Measurements from ENCODE around the gene HFM1. TPM values are rescaled to one million over a fixed set of nuclear protein-coding genes. Genes with fewer than 3 reads are reported as not detected.
A peak's percentile ranks its signal among the peaks of the same experiment; 100 is the strongest.

Gene HFM1
- total RNA-seq, 1 donor from 2014 or later = 7.1 TPM

DNA sequence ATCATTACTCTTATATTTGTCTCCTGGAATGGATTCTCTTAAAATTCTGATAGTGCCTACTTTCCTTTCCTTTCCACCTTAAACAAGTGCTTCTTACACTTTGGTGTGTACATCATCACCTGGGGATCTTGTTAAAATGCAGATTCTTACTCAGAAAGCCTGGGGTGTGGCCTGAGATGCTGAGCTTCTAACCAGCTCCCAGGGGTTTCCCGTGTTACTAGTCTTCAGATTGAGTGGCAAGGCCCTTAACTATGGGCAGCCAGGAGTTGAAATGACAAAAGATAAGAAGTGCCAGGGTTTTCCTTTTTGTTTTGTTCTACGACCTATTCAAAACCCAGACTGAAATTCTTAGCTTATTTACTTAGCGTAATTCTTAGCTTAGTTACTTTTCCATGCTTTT is 159.2 kb downstream of the HFM1 start:
- no peak for DNase-seq (ENCODE audit: extremely low spot score, unreplicated experiment)
- Mint-ChIP-seq H3K27me3 (no peaks in the 10 kb centered on the region), H3K9me3 (no peaks in the 10 kb centered on the region), H3K4me1 (ENCODE audit: unreplicated experiment) (peaks cover 20% of the 10 kb centered on the region), H3K36me3 (no peaks in the 10 kb centered on the region), H3K4me3 (no peak overlapping the region), H3K27ac (no peak overlapping the region)
- TF ChIP-seq CTCF (conservative IDR thresholded peaks at IDR 0.05) = no peak

GRCh38 chr1:91244737-91245136 is 159.9 kb downstream of the HFM1 start:
- DNase-seq (ENCODE audit: extremely low spot score, unreplicated experiment) = no peak
- Mint-ChIP-seq H3K9me3 (no peaks in the 10 kb centered on the region), H3K4me1 (ENCODE audit: unreplicated experiment) (peaks cover 22% of the 10 kb centered on the region), H3K4me3 (no peak overlapping the region), H3K27me3 (no peaks in the 10 kb centered on the region), H3K36me3 (no peaks in the 10 kb centered on the region), H3K27ac (no peak overlapping the region)
- TF ChIP-seq CTCF (conservative IDR thresholded peaks at IDR 0.05) = peak; percentile 70

DNA sequence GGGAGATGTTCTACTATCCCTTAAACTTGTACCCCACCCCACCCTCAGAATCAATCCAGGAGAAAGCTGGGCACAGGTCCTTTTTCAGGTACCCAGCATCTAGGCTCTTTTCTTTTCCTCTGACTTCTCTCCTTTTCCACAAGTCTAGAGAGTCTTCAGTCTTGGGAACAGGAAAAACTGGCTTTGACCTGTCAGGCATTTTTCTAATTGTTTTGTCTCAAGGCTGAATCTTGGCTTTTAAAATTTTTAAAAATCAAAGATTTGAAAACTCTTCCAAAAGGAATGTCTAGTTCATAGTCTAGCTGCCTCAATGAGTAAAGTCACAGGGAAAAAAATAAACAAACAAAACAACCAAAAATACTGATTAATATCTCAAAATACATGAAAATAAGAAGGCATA is 161.5 kb downstream of the HFM1 start:
- DNase-seq (ENCODE audit: extremely low spot score, unreplicated experiment) = no peak
- TF ChIP-seq CTCF (conservative IDR thresholded peaks at IDR 0.05) = no peak
- Mint-ChIP-seq H3K27me3 (no peaks in the 10 kb centered on the region), H3K4me1 (ENCODE audit: unreplicated experiment) (peaks cover 22% of the 10 kb centered on the region), H3K36me3 (no peaks in the 10 kb centered on the region), H3K27ac (no peak overlapping the region), H3K9me3 (no peaks in the 10 kb centered on the region), H3K4me3 (no peak overlapping the region)

DNA sequence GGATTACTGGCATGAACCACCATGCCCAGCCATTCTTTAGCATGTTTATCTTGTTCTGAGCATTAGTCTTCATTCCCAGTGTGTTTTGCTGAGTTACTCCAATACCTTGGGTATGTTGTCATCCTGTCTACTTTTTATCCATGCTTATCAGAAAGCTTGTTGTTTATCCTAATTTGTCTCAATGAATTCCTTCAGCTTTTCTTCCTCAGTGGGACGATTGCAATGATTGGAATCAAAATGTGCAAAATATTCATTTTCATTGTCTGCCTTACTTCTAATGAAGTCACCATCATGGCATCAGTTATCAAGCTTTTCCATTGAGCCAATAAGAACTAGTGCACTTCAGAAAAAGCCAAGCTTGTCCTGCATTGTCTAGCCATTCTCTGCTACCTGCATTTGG is 170.5 kb downstream of the HFM1 start:
- no peak for TF ChIP-seq CTCF (conservative IDR thresholded peaks at IDR 0.05)
- Mint-ChIP-seq H3K4me1 (ENCODE audit: unreplicated experiment) (no peaks in the 10 kb centered on the region), H3K27ac (no peak overlapping the region), H3K36me3 (no peaks in the 10 kb centered on the region), H3K4me3 (no peak overlapping the region), H3K27me3 (no peaks in the 10 kb centered on the region), H3K9me3 (peaks cover 6% of the 10 kb centered on the region)
- no peak for DNase-seq (ENCODE audit: extremely low spot score, unreplicated experiment)

DNA sequence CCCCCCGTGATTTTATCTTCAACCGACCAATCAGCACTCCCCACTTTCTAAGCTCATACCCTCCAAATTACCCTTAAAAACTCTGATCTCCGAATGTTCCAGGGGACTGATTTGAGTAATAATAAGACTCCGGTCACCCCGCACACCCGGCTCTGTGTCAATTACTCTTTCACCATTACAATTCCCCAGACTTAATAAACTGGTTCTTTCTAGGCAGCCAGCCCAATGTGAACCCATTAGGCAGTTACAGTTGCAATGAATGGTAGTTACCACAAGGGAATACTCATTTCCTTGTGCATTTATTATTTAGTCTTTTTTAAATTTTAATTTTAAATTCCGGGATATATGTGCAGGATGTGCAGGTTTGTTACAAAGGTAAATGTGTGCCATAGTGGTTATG is 177.9 kb downstream of the HFM1 start:
- peak; percentile 26 for TF ChIP-seq CTCF (conservative IDR thresholded peaks at IDR 0.05)
- H3K4me1 Mint-ChIP-seq (ENCODE audit: unreplicated experiment) = peaks cover 14% of the 10 kb centered on the region
- H3K9me3 Mint-ChIP-seq = peaks cover 17% of the 10 kb centered on the region

DNA sequence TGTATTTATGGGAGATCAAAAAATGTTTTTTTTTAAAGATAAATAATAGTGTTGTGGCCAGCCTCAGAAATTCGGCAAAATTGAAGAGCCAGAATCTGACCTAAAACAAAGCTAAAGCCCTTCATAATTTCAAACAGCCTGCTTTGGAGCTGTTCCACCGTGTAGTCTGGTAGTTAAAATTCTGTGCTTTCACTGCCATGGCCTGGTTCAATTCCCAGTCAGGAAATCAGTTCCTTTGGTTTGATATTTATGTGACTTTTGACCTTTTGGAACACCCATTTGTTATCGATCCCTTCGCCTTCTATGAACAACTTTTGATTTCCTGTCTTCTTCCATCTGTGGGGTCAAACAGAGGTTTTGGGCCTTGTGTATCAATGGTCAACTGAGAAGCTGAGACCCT is 179.8 kb downstream of the HFM1 start:
- DNase-seq (ENCODE audit: extremely low spot score, unreplicated experiment) = no peak
- Mint-ChIP-seq H3K4me1 (ENCODE audit: unreplicated experiment) (peaks cover 14% of the 10 kb centered on the region), H3K4me3 (no peak overlapping the region), H3K9me3 (peaks cover 21% of the 10 kb centered on the region), H3K36me3 (peaks cover 4% of the 10 kb centered on the region), H3K27ac (no peak overlapping the region), H3K27me3 (no peaks in the 10 kb centered on the region)
- TF ChIP-seq CTCF (conservative IDR thresholded peaks at IDR 0.05) = no peak

More for the DNA sequence above, 177.9 kb downstream of the HFM1 start:
- no peak for DNase-seq (ENCODE audit: extremely low spot score, unreplicated experiment)
- H3K27me3 Mint-ChIP-seq = no peaks in the 10 kb centered on the region
- peak overlapping the region; percentile 94 for H3K27ac Mint-ChIP-seq
- peak overlapping the region; percentile 74 for H3K4me3 Mint-ChIP-seq
- no peaks in the 10 kb centered on the region for H3K36me3 Mint-ChIP-seq
